ENCODE data around the gene USP17L11.
"Not testable (repeated sequence)": the region's sequence is repeated elsewhere in the genome, so short reads cannot be mapped to it uniquely, and the experiment has no call there.

USP17L11 gene

GRCh38 chr4:9215105-9215504 is at the start of gene USP17L11:
TSS of gene USP17L11 (plus strand) at chr4:9215405. CDS start at chr4:9215405, 0 bp downstream.
- DNase-seq (ENCODE audit: low spot score) = not testable (repeated sequence)

- DNase-seq (ENCODE audit: low spot score) = not testable (repeated sequence)
Observed at GRCh38 chr4:9165990-9166389, 49.2 kb upstream of the USP17L11 start.

GRCh38 chr4:9169791-9170459 is 45.3 kb upstream of the USP17L11 start, which contains the start of gene FAM90A26:
TSS of gene FAM90A26 (plus strand) at chr4:9170409. CDS start at chr4:9173173, 2,764 bp downstream.
- DNase-seq (ENCODE audit: low spot score) = not testable (repeated sequence)

GRCh38 chr4:9210357-9210756 is 4.8 kb upstream of the USP17L11 start, which contains the start of gene USP17L10:
TSS of gene USP17L10 (plus strand) at chr4:9210657. CDS start at chr4:9210657, 0 bp downstream.
- not testable (repeated sequence) for DNase-seq (ENCODE audit: low spot score)

- not testable (repeated sequence) for DNase-seq (ENCODE audit: low spot score)
Observed at GRCh38 chr4:9214701-9215100, 504 bp upstream of the USP17L11 start.

GRCh38 chr4:9219852-9220251 is 4.6 kb downstream of the USP17L11 start, which contains the start of gene USP17L12:
TSS of gene USP17L12 (plus strand) at chr4:9220152. CDS start at chr4:9220152, 0 bp downstream.
- not testable (repeated sequence) for DNase-seq (ENCODE audit: low spot score)

GRCh38 chr4:9224596-9224995 is 9.4 kb downstream of the USP17L11 start, which contains the start of gene USP17L13:
TSS of gene USP17L13 (plus strand) at chr4:9224896. CDS start at chr4:9224896, 0 bp downstream.
- DNase-seq (ENCODE audit: low spot score) = not testable (repeated sequence)

GRCh38 chr4:9230249-9230648 is 15.0 kb downstream of the USP17L11 start:
- DNase-seq (ENCODE audit: low spot score) = not testable (repeated sequence)

GRCh38 chr4:9234085-9234484 is 18.9 kb downstream of the USP17L11 start, which contains the start of gene USP17L15:
TSS of gene USP17L15 (plus strand) at chr4:9234385. CDS start at chr4:9234385, 0 bp downstream.
- not testable (repeated sequence) for DNase-seq (ENCODE audit: low spot score)

GRCh38 chr4:9238461-9238860 is 23.3 kb downstream of the USP17L11 start:
- not testable (repeated sequence) for DNase-seq (ENCODE audit: low spot score)

- DNase-seq (ENCODE audit: low spot score) = not testable (repeated sequence)
Observed at GRCh38 chr4:9243579-9243978, 28.4 kb downstream of the USP17L11 start, which contains the start of gene USP17L17. TSS of gene USP17L17 (plus strand) at chr4:9243879. CDS start at chr4:9243879, 0 bp downstream.

GRCh38 chr4:9247953-9248680 is 32.9 kb downstream of the USP17L11 start, which contains the start of gene USP17L18:
TSS of gene USP17L18 (plus strand) at chr4:9248630. CDS start at chr4:9248630, 0 bp downstream.
- DNase-seq (ENCODE audit: low spot score) = not testable (repeated sequence)

- DNase-seq (ENCODE audit: low spot score) = not testable (repeated sequence)
Observed at GRCh38 chr4:9253078-9253477, 37.9 kb downstream of the USP17L11 start, which contains the start of gene USP17L19. TSS of gene USP17L19 (plus strand) at chr4:9253378. CDS start at chr4:9253378, 0 bp downstream.

- not testable (repeated sequence) for DNase-seq (ENCODE audit: low spot score)
Observed at GRCh38 chr4:9257824-9258223, 42.6 kb downstream of the USP17L11 start, which contains the start of gene USP17L20. TSS of gene USP17L20 (plus strand) at chr4:9258124. CDS start at chr4:9258124, 0 bp downstream.

GRCh38 chr4:9262572-9262971 is 47.4 kb downstream of the USP17L11 start, which contains the start of gene USP17L21:
TSS of gene USP17L21 (plus strand) at chr4:9262872. CDS start at chr4:9262872, 0 bp downstream.
- DNase-seq (ENCODE audit: low spot score) = not testable (repeated sequence)

Measured in AG08395 (cell line).